ENCODE data around the gene OTP. TPM values are rescaled to one million over a fixed set of nuclear protein-coding genes. Genes with fewer than 3 reads are reported as not detected.

OTP gene
- total and polyA plus RNA-seq, 2 donors from 2014 or later = not detected

DNA sequence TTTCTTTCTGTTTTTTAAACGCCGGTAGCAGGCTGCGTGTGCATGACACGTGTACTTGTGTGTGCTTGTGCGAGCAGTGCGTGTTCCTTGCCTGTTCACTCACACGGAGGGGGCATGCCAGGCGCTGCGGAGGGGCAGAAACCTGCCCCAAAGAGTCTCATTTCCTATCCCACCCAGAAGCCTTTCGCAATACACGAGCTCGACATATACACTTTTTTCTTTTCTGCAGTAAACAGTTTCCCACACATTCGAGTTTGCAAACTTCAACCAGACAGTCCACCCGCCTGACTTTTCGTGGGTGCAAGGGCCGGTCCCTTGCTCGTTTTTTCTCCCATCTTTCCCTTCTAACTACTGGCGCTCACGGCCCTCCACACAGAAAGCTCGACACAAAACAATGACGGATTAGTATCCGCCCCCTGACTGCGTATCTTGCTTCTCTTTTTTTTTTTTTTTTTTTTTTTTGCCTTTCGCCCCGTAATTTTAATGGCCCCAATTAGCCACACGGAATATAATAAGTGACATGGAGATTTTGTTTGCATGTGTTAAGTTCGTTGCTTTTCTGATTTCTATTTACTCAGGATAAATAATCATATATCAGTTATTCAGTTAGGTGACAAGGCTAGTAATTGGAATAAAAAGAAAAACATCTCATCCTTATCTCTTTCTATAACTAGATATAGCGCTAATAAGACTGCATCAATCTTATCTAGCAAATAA lies 5.3 kb upstream of the OTP start:
- Histone ChIP-seq H3K27ac (ENCODE audit: low read depth in 2 of 2, low read length in 2 of 2) (no peak overlapping the region), H3K36me3 (ENCODE audit: control insufficient read depth in 2 of 3, insufficient read depth in 3 of 3, low read length in 3 of 3) (no peaks in the 10 kb centered on the region), H3K4me1 (ENCODE audit: control insufficient read depth in 2 of 3, insufficient read depth in 2 of 3, low read depth in 1 of 3, low read length in 3 of 3) (peaks cover 0 to 4% (median 0%) of the 10 kb centered on the region in 3 donors), H3K9ac (ENCODE audit: low read length in 3 of 3) (no peak overlapping the region), H3K9me3 (ENCODE audit: control insufficient read depth in 2 of 3, insufficient read depth in 1 of 3, low read length in 3 of 3) (no peaks in the 10 kb centered on the region), H3K27me3 (ENCODE audit: control insufficient read depth, insufficient read depth, low read length) (peaks cover 72% of the 10 kb centered on the region), H3K4me3 (ENCODE audit: low read length in 3 of 3) (no peak overlapping the region)
- no peak for FAIRE-seq
- TF ChIP-seq CTCF (IDR thresholded peaks at IDR 0.05; ENCODE audit: borderline replicate concordance, extremely low read depth, insufficient read depth) = no peak
- peak in 1 of 5 donors; percentile 20 for DNase-seq
- intact Hi-C loops (cut with DNase I) = no loop called here

DNA sequence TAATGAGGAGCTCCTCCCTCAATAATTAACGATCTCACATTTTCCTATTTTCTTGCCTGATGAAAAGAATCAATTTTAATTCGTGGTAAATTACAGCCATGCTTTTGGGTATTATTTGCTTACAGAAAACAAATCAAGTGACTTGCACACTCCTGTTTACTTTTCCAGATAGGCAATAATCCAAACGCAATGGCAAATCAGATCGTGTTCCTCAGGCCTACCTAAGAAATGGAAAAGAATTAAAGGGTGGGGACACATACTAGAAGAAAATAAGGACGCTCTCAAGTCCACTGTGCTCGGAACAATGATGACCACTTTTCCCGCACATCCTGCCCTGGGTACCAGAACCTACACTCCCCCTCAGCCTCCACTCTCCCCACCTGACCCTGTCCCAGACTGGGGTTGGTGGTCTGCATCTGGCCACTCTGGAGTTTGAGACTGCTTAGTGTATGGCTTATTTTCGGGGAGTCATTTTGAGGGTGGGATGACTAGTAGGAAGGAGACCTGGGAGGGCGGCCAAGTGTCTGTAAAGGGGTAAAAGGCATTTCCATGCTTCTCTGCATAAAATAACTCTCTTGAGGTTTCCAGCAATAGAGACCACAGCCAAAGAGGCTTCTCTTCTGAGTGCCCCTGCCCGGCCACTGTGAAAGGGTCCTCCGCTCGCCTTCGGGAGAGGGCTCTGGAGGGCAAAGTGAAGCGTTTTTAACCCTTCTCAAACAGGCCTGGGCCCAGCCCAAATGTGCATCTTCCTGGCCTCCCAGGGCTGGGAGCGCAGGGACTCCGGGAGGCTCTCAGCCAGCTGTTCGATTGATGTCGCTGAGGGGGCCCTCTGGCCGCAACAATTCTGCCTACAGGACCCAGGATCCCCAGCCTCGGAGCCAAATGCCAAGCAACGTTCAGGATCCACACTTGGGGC lies 4.5 kb upstream of the OTP start:
- H3K36me3 ChIP-seq (ENCODE audit: control insufficient read depth in 2 of 3, insufficient read depth in 3 of 3, low read length in 3 of 3) = no peaks in the 10 kb centered on the region
- DNase-seq (peak in 2 of 5 donors; percentile 17 to 58), FAIRE-seq (no peak)
- no peak for TF ChIP-seq CTCF (IDR thresholded peaks at IDR 0.05; ENCODE audit: borderline replicate concordance, extremely low read depth, insufficient read depth)
- peaks cover 0 to 4% (median 0%) of the 10 kb centered on the region in 3 donors for H3K4me1 ChIP-seq (ENCODE audit: control insufficient read depth in 2 of 3, insufficient read depth in 2 of 3, low read depth in 1 of 3, low read length in 3 of 3)
- H3K9ac ChIP-seq (ENCODE audit: low read length in 3 of 3) = no peak overlapping the region
- intact Hi-C loops (cut with DNase I) = no loop called here
- H3K9me3 ChIP-seq (ENCODE audit: control insufficient read depth in 2 of 3, insufficient read depth in 1 of 3, low read length in 3 of 3) = no peaks in the 10 kb centered on the region
- no peak overlapping the region for H3K27ac ChIP-seq (ENCODE audit: low read depth in 2 of 2, low read length in 2 of 2)
- peaks cover 77% of the 10 kb centered on the region for H3K27me3 ChIP-seq (ENCODE audit: control insufficient read depth, insufficient read depth, low read length)
- no peak overlapping the region for H3K4me3 ChIP-seq (ENCODE audit: low read length in 3 of 3)

DNA sequence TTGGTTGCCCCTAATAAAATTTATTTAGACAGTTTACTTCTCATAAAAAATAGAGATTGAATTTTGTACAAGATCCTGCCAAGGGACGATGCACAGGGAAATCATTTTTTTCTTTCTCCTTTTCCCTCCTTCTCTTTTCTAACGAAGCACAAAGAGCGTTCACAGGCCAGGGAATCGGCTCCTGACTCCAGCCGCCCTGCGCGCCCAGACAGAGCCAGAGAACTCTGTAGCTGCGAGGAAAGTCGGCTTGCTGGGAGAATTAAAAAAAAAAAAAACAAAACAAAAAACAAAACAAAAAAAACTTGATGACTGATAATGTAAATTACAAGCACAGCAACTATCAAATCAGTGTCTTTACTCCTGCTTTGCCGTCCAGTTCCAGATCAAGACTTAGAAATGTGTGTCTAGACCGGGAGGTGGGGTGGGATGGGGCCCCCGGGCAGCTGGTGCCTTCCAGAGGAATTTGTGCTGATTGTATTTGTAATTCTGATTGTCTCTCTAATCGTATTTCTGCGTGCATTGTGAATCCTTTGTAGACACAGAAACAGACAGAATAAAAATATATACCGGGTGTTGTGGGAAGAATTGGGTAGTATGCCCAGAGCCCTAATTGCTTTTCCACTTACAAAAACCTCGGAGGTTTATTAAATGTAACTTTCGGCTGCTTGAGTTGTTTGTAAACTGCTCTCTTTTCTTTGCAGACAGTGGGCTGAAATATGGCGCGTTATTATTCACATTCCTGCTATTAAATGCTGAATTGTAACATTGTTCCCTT lies 3.6 kb upstream of the OTP start:
- Histone ChIP-seq H3K27me3 (ENCODE audit: control insufficient read depth, insufficient read depth, low read length) (peaks cover 80% of the 10 kb centered on the region), H3K9me3 (ENCODE audit: control insufficient read depth in 2 of 3, insufficient read depth in 1 of 3, low read length in 3 of 3) (no peaks in the 10 kb centered on the region), H3K4me1 (ENCODE audit: control insufficient read depth in 2 of 3, insufficient read depth in 2 of 3, low read depth in 1 of 3, low read length in 3 of 3) (peaks cover 0 to 4% (median 0%) of the 10 kb centered on the region in 3 donors), H3K36me3 (ENCODE audit: control insufficient read depth in 2 of 3, insufficient read depth in 3 of 3, low read length in 3 of 3) (no peaks in the 10 kb centered on the region), H3K27ac (ENCODE audit: low read depth in 2 of 2, low read length in 2 of 2) (no peak overlapping the region), H3K4me3 (ENCODE audit: low read length in 3 of 3) (no peak overlapping the region), H3K9ac (ENCODE audit: low read length in 3 of 3) (no peak overlapping the region)
- TF ChIP-seq CTCF (IDR thresholded peaks at IDR 0.05; ENCODE audit: borderline replicate concordance, extremely low read depth, insufficient read depth) = no peak
- intact Hi-C loops (cut with DNase I) = no loop called here
- FAIRE-seq = no peak
- no peak for DNase-seq

All from kidney (tissue), 14 donors.